HG03565 (cell line): Measurements from ENCODE around the gene KRT76.

ENCODE experiments used
- ATAC-seq: cut with Tn5 transposase; IDR thresholded peaks from one replicate; pipeline ENCODE4 v1.9.1; 2021; ENCODE audit warnings: mild to moderate bottlenecking, moderate library complexity; ENCODE audit not compliant: unreplicated experiment

KRT76 gene

GRCh38 chr12:52776913-52777395 lies at the start of gene KRT76:
Gene KRT76, minus strand, starts transcription at chr12:52777345. Its CDS starts 54 bp downstream, at chr12:52777291.
- no peak for ATAC-seq

GRCh38 chr12:52825961-52826360 lies 48.8 kb upstream of the KRT76 start:
- no peak for ATAC-seq

GRCh38 chr12:52824741-52825410 lies 47.7 kb upstream of the KRT76 start:
- no peak for ATAC-seq

GRCh38 chr12:52823761-52824450 lies 46.8 kb upstream of the KRT76 start:
- ATAC-seq = no peak

GRCh38 chr12:52822771-52823510 lies 45.8 kb upstream of the KRT76 start:
- ATAC-seq = no peak

- no peak for ATAC-seq
Observed at GRCh38 chr12:52821826-52822660, 44.9 kb upstream of the KRT76 start.

GRCh38 chr12:52821071-52821730 lies 44.1 kb upstream of the KRT76 start:
- no peak for ATAC-seq

- ATAC-seq = no peak
Observed at GRCh38 chr12:52820521-52820920, 43.4 kb upstream of the KRT76 start.

- ATAC-seq = no peak
Observed at GRCh38 chr12:52819731-52820510, 42.8 kb upstream of the KRT76 start.

- ATAC-seq = no peak
Observed at GRCh38 chr12:52818887-52819420, 41.8 kb upstream of the KRT76 start.

GRCh38 chr12:52818388-52818787 lies 41.2 kb upstream of the KRT76 start:
- no peak for ATAC-seq

- ATAC-seq = no peak
Observed at GRCh38 chr12:52817699-52818238, 40.6 kb upstream of the KRT76 start.

GRCh38 chr12:52817003-52817698 lies 40.0 kb upstream of the KRT76 start:
- no peak for ATAC-seq

GRCh38 chr12:52815676-52816588 lies 38.8 kb upstream of the KRT76 start:
- ATAC-seq = no peak

GRCh38 chr12:52815161-52815560 lies 38.0 kb upstream of the KRT76 start:
- no peak for ATAC-seq

GRCh38 chr12:52814710-52815155 lies 37.6 kb upstream of the KRT76 start:
- no peak for ATAC-seq
